HG03565 (cell line): ENCODE results near the gene SPA17.
A peak's percentile ranks its signal among the peaks of the same experiment; 100 is the strongest.

Source experiments
- ATAC-seq: cut with Tn5 transposase; IDR thresholded peaks from one replicate; pipeline ENCODE4 v1.9.1; 2021; ENCODE audit warnings: mild to moderate bottlenecking, moderate library complexity; ENCODE audit not compliant: unreplicated experiment

SPA17 gene

DNA sequence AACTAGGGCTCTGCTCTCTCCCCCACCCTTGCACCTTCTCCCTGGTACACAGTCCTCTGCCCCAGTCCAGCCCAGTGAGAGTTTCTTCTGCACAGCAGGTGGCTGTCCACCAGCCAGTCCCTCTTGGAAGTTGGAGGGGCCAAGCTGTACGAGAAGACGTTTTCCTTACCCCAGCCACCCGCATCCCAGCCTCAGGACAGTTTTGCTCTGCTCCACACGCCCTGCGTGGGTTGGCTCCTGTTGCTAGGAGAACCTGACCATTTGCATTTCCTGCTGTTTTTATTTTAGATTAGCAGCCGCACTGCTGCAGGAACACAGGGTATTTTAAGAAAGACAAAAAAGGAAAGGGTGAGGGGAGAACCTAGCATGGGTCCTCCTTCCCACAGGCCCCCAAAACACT is 48.5 kb downstream of the SPA17 start:
- no peak for ATAC-seq

DNA sequence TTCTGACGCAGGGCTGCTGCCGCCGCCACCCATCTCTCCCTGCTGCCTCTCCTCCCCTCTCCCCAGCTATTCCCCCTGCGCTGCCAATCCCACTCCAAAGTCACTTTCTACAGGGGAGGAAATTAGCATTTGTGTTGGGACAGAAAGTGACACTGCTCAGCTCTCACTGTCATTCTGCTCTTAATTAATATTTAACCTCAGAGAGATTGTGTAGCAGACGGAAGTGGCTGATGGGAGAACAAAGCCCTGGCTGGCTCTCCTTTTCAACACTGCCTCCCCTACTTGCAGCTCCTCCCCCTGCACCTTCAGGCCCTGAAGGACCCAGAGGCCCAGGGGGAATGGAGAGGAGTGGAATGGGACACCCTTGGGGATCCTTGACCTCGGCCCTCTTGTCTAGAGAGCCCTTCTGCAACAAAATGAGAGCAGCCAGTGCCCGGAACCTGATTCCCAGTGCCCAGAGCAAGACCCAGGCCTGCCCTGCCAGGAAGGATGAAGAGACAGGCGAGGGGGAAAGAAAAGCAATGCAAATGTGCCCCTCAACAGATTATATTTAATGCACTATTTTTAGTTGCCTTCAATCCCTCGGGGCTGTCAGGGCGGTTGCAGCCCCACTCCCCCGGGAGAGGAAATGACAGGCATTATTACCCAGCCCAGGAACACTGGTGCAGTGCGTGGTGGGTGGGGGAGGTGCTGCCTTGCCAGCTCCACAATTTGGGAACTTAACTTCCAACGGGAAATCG is 51.4 kb downstream of the SPA17 start:
- peak; percentile 90 for ATAC-seq

DNA sequence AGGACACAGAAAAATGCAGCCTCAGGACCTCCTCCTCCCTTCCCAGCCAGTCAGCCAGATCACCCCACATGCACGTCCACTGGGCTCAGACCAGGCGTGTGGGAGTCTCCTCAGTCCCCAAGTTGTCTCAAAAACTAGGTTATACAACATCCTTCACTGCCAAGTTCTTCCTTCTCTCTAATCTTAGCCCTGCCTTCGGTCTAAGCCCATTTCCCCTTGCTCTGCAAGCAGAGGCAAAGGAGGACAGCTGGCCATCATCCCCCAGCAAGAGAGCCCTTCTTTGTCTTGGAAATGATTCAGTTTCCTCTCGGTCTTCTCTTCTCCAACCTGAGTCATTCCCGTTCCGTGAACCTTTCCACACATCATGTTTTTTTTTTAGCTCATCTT is 52.0 kb downstream of the SPA17 start:
- ATAC-seq = no peak

DNA sequence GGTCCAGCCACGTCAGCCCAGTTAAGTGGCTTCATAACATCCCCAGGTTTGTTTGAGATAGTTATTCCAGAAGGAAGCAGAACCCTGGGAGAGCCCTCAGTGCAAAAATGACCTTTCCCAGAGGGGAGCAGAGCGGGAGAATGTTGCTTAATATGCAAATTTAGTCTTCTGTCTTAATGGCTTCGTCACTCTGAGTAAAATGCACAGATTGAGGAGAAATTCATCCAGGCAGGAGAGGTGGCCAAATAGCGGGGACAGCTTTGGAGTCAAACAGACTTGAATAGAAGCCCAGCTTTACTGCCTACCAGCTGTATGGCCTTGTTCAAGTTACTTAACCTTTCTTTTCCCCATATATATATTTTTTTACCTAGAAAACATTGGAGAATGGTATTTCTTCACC is 53.8 kb downstream of the SPA17 start:
- ATAC-seq = no peak

DNA sequence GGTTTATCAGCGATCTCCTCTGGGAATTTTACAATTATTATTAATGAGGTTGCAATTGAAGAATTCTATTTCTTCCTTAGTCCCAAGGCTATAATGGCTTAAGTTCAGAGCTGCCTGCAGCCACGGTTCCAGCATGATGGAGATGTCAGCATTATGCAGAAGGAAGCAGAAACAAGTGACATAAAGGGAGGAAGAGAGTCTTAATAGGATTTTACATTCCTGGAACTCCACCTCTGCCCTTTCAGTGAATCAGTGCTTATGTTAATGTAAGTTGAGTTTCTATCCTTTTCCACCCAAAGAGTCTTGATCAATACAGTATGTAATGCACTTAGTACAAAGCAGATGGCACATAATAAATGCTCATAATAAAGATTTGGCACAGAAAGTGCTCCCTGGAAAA is 54.4 kb downstream of the SPA17 start:
- ATAC-seq = no peak

DNA sequence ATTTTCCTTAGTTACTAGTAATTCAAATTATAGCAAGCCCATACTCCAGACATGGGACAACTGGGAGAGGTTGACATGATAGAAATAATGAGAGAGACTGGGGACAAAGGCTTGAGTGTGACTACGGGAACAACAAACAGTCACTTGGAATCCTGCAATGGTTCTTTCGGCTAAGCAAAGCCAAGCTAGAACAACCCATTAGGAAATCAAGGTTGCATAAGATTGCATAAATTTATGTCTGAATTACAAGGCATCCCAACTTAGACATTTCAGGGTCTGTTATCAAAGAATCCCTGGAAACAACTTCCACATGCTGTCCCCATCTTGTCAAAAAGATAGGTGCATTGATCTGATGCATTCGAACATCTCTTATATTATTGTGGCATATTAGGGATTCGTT is 55.9 kb downstream of the SPA17 start:
- no peak for ATAC-seq

DNA sequence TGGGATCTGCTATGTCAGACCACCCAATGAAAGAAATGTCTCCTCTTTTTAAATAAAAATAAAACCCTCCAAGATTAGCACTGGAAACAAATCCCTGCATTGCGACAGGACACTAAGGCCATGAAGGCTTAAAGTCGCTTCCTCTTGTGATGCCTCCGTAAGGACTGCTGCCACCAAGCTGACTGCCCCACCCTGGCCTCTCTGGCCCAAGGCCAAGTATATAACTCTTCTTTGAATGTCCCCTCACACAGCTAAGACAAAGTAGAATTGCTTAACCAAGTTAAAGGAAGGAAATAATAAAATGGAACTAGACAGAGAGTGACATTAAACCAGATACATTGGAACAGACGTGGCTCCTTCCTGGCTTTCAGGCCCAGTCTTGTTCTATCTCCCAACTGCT is 58.5 kb downstream of the SPA17 start:
- no peak for ATAC-seq

DNA sequence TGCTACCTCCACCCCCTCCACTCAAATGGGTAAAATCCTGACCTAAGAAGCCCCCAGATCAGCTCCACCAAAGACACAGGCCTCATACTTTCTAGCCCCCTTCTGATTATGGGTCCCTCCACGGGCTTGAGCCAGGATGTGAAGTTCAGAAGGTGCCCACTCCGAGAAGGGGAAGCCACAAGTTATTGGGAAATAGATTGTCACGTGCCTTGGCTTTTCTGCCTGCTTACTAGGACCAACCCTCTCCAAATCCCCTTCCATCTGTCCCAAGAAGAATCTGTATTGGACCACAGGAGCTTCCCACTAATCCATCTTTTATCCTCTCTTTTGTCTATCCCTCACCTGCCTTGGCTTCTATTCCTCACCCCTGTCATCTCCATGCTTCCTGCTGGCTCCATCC is 63.0 kb downstream of the SPA17 start:
- no peak for ATAC-seq

DNA sequence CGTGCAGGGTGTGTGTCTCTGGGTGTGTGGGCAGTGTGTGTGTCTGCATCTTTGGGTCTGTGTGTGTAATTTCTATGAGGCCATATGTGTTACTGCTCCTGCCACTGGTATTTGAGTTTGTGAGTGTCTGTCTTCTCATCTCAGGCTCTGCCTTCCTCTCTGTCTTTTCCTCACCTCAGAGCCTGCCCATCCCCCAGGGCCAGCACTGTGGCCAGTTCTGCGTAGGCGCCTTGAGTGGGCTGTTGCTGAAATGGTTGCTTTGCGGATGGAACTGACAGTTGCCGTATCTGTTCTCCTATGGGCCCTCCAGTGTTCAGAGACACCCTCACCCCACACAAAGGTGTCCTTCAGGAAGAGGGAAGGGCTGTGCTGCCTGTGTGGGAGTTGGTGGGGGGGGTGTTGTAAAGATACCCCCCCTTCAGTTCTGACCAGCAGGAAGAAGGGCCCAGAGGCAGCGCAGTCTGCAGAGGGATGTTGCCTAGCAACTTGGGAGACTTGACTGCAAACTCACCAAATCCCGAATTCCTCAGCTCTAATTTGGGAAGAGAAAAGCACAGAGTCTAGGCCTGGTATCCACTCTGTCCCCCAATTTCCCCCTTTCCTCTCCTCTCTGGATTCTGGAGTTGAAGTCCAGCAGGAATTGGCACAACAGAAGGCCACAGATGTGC is 64.1 kb downstream of the SPA17 start:
- no peak for ATAC-seq

DNA sequence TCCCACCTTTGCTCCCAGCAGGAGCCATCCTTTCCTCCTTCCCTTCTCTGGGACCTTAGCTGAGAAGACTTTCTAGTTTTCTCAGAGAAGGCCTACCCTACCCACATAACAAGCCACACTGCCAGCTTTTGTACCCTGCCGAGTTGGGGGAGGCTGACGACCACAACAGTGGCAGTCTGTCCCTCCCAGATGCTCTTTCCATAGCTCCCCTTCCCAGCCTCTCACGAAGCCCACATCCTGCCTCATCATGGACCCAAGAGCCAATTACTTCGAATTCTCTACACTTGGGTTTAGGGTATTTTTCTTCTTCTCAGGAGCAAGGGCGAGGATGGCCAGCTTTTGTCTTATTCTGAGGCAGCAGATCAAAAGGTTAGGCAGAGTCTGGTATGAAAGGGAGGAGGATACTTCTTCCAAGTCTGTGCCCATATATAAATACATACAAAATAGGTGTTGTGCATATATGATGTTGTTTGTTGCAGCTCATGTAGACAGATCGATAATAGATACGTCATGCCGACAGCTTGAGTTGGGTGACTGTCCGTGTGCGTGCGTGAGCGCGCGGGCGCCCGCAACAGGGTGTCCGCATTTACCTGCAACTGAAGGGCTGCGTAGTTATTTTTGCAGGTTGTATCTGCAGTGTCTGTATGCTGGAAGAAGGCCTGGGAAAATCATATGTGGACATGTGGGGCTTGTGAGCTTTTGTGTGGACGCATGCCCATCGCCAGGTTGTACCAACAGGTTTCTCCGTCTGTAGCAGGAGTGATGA is 65.2 kb downstream of the SPA17 start:
- no peak for ATAC-seq

DNA sequence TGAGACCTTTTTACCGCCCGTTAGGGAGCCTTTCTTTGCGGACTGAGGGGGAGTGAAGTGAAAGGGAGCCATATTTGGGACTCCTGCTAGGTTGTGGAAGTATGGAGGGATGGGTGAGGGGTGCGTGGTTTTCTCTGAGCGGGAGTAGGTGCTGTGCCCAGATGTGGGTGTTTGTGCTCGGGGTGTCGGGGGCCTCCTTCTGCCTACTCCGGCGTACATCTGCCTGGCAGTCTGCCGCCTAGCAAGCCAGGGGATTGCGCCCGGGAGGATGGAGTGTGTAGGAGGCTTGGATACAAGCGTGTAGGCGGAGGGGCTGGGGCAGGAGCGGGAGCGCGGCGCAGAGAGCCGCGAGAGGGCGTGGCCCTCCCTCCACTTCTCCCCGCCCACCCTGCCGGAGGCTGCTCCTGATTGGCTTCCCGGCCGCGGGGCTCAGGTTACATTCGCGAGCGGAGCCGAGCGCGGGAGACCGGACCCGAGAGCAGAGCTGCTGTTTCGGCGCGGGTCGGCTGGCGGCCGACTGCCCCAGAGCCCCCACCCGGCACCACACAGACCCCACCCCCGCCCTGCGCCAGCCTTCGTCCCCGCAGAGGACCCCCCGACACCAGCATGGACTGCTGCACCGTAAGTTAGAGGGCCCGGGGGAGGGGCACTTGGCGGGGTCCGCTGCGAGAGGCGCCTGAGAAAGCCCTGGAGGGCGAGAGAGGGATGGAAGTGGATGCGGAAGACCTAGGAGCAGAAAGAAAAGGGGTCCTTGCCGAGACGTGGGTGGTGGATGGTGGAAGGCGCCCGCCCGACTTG is 66.0 kb downstream of the SPA17 start, which contains the start of gene NRGN:
TSS of gene NRGN (plus strand) at position 464 of the 798 bp plus-strand sequence. CDS start at position 607, 143 bp downstream.
- peak; percentile 97 for ATAC-seq

DNA sequence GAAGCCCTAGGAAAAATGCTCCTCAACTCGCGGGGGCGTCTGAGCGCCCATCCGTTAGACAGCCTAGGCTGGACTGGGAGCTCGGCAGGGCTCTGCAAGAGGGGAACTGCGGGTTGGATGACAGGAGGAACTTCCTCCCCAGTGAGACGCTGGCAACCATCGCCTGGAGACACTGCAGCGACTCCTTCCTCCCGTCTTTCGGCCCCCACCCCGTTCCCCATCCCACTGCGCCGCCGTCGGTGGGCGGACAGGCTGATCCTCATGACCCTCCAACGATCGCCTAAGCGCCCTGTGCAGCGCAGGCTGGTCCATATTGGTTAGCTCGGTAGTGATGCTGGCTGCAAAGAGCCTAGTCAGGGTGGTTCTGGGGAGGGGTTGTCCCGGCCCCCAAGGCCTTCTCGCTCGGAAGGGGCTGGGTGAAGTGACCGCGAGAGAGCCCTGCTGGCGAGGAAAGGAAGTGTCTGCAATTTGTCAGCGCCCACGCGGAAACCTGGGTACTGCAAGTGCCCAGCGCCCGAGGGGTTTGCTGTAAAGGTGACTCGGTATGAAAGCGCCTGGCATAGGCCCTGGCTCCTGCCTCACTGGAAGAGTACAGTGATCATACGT is 66.7 kb downstream of the SPA17 start:
- ATAC-seq = peak; percentile 32

DNA sequence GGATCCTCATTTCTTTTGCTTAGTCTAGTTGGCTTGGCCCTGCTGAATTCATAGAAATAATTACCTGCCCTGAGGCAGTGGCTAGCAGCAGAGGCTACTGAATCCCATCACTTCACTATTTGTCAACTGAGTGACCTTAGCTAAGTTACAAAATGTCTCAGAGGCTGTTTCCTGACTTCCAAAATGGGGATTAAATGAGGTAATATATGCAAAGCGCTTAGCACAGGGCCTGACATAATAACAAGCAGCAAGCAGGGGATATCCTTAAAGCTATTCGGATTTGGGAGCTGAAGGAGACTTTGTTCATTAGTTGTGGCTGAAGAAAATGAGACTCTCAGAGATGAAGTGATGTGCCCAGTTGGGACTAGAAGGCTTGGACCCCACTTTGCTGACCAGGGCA is 68.9 kb downstream of the SPA17 start:
- ATAC-seq = no peak

DNA sequence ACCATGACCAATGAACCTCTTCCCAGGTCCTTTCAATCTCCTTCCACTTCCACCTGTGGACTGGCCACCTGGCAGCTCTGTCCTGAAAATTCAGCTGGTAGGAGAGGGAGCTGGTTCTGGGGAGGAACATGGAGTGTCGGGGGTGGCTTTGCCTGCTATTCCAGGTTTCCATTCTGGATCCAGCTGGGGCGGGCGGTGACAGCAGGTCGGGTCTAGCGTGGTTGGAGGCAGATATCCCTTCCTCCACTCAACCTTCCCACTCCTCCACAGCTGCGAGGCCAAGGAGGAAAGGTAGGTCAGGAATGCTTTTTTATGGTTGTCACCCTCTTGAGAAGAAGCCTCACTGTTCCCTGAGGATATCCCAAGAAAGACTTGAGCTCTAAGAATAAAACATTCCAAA is 69.3 kb downstream of the SPA17 start:
- ATAC-seq = no peak

DNA sequence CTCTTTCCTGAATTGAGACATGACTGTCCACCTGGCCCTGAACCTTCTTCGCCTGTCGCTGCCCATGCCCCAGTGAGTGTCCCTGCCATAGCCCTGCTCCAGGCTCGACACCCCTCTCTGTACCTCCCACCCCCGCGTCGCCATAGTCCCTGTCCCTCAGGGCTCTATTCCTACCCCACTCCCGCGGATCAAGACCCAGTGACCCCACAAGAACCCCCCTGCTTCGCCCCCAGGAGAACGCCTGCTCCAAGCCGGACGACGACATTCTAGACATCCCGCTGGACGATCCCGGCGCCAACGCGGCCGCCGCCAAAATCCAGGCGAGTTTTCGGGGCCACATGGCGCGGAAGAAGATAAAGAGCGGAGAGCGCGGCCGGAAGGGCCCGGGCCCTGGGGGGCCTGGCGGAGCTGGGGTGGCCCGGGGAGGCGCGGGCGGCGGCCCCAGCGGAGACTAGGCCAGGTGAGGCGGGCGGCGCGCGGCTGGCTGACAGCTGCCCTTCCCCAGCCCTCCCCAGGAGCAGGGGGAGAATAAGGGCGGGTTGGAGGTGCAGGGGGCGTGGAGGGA is 71.6 kb downstream of the SPA17 start:
- ATAC-seq = no peak

DNA sequence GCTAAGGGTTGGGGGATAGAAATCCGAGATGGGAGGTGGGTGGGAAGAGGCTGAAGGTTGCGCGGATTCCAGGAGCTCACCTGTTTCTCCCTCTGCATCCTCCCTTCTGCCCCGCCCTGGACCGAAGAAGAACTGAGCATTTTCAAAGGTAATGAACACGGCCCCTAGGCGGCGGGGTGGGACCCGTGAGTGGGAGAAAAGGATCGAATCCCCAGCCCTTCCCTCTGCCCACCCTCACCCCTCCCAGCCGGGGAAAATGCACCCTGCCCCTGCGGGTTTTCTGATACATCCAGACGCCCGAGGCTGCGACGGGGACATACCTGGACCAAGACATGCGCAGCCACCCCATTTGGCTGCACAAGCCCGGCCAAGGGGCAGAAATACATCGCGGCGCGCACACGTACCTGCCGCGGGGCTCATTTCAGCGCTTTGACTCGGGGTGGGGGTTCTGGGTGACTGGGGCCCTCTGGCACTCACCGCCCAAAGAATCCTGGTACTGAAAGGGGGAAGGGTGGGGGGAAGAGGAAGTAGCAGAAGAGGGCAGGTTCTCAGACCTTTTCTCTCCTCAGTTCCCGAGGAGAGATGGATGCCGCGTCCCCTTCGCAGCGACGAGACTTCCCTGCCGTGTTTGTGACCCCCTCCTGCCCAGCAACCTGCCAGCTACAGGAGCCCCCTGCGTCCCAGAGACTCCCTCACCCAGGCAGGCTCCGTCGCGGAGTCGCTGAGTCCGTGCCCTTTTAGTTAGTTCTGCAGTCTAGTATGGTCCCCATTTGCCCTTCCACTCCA is 72.3 kb downstream of the SPA17 start:
- no peak for ATAC-seq

DNA sequence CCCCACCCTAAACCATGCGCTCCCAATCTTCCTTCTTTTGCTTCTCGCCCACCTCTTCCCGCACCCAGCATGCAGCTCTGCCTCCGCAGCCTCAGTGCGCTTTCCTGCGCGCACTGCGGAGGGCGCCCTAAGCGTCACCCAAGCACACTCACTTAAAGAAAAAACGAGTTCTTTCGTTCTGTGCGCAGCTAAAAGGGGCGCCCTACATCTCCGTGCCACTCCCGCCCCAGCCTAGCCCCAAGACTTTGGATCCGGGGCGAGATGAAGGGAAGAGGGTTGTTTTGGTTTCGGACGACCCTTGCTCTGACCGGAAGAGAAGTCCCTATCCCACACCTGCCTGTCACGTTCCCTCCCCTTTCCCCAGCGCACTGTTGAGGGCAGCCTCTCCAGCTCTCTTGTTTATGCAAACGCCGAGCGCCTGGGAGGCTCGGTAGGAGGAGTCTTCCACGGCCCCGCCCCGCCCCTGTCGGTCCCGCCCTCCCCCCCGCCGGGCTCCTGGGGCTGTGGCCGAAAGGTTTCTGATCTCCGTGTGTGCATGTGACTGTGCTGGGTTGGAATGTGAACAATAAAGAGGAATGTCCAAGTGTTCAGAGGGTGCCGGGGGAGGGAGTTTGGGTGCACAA is 73.0 kb downstream of the SPA17 start:
- peak; percentile 91 for ATAC-seq
